ENCODE measurements around the gene PIK3C2B. TPM values are rescaled to one million over a fixed set of nuclear protein-coding genes. Genes with fewer than 3 reads are reported as not detected.

Gene PIK3C2B
- total and polyA plus RNA-seq, 2 of the 8 experiments (the other 6 are each of a cell fraction or from before 2014, with no cell fraction given), result 20.4 to 36.7 TPM

DNA sequence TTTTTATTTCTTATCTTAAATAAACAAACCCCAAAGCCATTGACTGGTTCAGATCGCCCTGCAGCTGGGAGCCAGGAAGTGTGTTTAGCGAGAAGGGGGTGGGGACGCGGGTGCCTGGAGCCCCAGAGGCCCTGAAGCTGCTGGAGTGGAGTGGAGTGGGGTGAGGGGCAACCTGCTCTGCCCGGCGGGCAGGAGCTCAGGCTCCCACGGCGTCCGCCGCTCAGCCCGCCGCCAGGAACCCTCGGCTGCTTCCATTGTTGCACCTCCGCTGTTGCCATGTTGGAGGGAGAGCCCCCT, 673 bp downstream of the PIK3C2B start:
- Histone ChIP-seq H2BK12ac (ENCODE audit: low read depth, low read length) (peak overlapping the region; percentile 97; the same call in 1 of the 2 replicates), H2AK5ac (ENCODE audit: low read depth, low read length) (no peak overlapping the region), H3K79me2 (ENCODE audit: control insufficient read depth in 1 of 2, insufficient read depth in 2 of 2, low read length in 2 of 2) (peaks cover 0 to 20% of the 10 kb centered on the region in 2 experiments; a peak in 2 of 4 replicates), H3K4me3 (ENCODE audit: extremely low read depth in 1 of 4, insufficient read depth in 2 of 4, low read depth in 3 of 4, low read length in 4 of 4) (peak overlapping the region; percentile 82 to 96 (median 94)), H3K4me1 (replicated peaks in 1 of 4; ENCODE audit: control insufficient read depth in 3 of 4, insufficient read depth in 4 of 4, low read length in 3 of 4) (peaks cover 0 to 14% (median 6%) of the 10 kb centered on the region in 4 experiments; a peak in 5 of 7 replicates), H3K4me2 (ENCODE audit: insufficient read depth in 1 of 2, low read depth in 2 of 2, low read length in 2 of 2) (peak overlapping the region; percentile 80 to 94), H3K79me1 (ENCODE audit: low read depth, low read length) (no peaks in the 10 kb centered on the region), H2BK15ac (ENCODE audit: low read length) (peak overlapping the region; percentile 88; the same call in 1 of the 2 replicates), H2AFZ (ENCODE audit: low read length) (peak overlapping the region; percentile 10; the same call in 1 of the 2 replicates), H3K14ac (ENCODE audit: insufficient read length) (no peak overlapping the region), H3K23ac (ENCODE audit: insufficient read length) (no peak overlapping the region), H3K9ac (replicated peaks in 1 of 4; ENCODE audit: extremely low read depth in 1 of 4, low read depth in 3 of 4, low read length in 3 of 4) (peak overlapping the region in 3 of 4 experiments; percentile 13 to 86 (median 77); a peak in 6 of 7 replicates), H2BK20ac (ENCODE audit: low read length) (0 out of 2 replicates have a peak overlapping the region, but pooled peaks have one; percentile 86), H4K8ac (ENCODE audit: extremely low read depth, insufficient read depth, low read length) (peak overlapping the region; percentile 87; the same call in 1 of the 2 replicates), H3K4ac (replicated peaks; ENCODE audit: insufficient read length, low read depth, low read length) (peak overlapping the region; percentile 62), H3K27me3 (replicated peaks in 1 of 4; ENCODE audit: control insufficient read depth in 3 of 4, extremely low read depth in 1 of 4, insufficient read depth in 3 of 4, low read length in 3 of 4) (peaks cover 0 to 3% (median under 1%) of the 10 kb centered on the region in 4 experiments; a peak in 2 of 7 replicates), H3K36me3 (ENCODE audit: control insufficient read depth in 2 of 4, insufficient read depth in 4 of 4, low read length in 3 of 4) (no peaks in the 10 kb centered on the region), H2BK5ac (ENCODE audit: low read depth, low read length) (peak overlapping the region; percentile 90; the same call in 1 of the 2 replicates), H3K23me2 (ENCODE audit: low read depth, low read length) (peaks cover 15% of the 10 kb centered on the region), H2BK120ac (replicated peaks; ENCODE audit: low read depth, low read length) (peak overlapping the region; percentile 84), H3K56ac (replicated peaks; ENCODE audit: insufficient read length, low read depth, low read length) (peak overlapping the region; percentile 79), H3K27ac (ENCODE audit: low read depth, low read length) (peak overlapping the region; percentile 6; the same call in 1 of the 2 replicates), H4K5ac (ENCODE audit: insufficient read length, low read depth, low read length) (peak overlapping the region; percentile 85), H4K20me1 (replicated peaks in 1 of 2; ENCODE audit: control insufficient read depth in 1 of 2, insufficient read depth in 2 of 2, low read length in 2 of 2) (no peaks in the 10 kb centered on the region), H3K18ac (ENCODE audit: extremely low read depth, low read length) (peak overlapping the region; percentile 99), H3K9me3 (ENCODE audit: insufficient read depth in 2 of 2, low read depth in 1 of 2, low read length in 1 of 2) (no peaks in the 10 kb centered on the region), H4K91ac (replicated peaks; ENCODE audit: insufficient read length, low read length) (peak overlapping the region; percentile 97)
- TF ChIP-seq POU5F1 (IDR thresholded peaks at IDR 0.05; ENCODE audit: low read depth, low read length) (no peak), EZH2 (IDR thresholded peaks at IDR 0.05; ENCODE audit: low read depth, low read length, severe bottlenecking) (peak; percentile 32), CHD2 (IDR thresholded peaks at IDR 0.05; ENCODE audit: low read length) (no peak)
- FAIRE-seq, result no peak
- 0% methylated on average over 14 of the region's 14 CpGs; no CpG with 5 or more reads in 1 of the 2 experiments for WGBS, 2 experiments (ENCODE audit: extremely low coverage in 1 of 2, insufficient coverage in 1 of 2, insufficient read length in 1 of 2, insufficient replicate concordance in 2 of 2, low coverage in 1 of 2, low lambda C conversion rate in 2 of 2, missing lambda C conversion rate in 1 of 2)
- ChIA-PET CTCF (ENCODE audit: partially characterized antibody) (interaction anchor here (0.7 to 49.0 kb wide), 13 partner anchors 11 to 313 kb away, joined by 3 to 2124 read pairs (median 5); no protein-coding TSS in a partner anchor), POLR2A (ENCODE audit: partially characterized antibody) (interaction anchor here (0.7 to 6.3 kb wide), 19 partner anchors 9 to 280 kb away, joined by 3 to 56 read pairs (median 13); partner anchors contain the start of genes GOLT1A and MDM4)
- no peak for DNase-seq (ENCODE audit: low read depth in 1 of 2, low spot score in 2 of 2)
